GM12865 (cell line): Measurements from ENCODE around the gene PRTN3.
"Not testable (repeated sequence)": the region's sequence is repeated elsewhere in the genome, so short reads cannot be mapped to it uniquely, and the experiment has no call there.

ENCODE experiments used
- DNase-seq: peaks from one replicate; pipeline ENCODE4 v3.0.0; 2010; ENCODE audit warnings: low read depth
- H3K4me3 ChIP-seq: 2 replicates; pipeline ENCODE4 v1.5.1; 2011; ENCODE audit warnings: mild to moderate bottlenecking, low read depth, low read length, control low read depth
- CTCF ChIP-seq: IDR thresholded peaks from 2 replicates; pipeline ENCODE4 v1.5.1; 2011; ENCODE audit warnings: low read length, control low read depth, low read depth, inconsistent platforms; ENCODE audit not compliant: insufficient read depth; ENCODE audit errors: missing control alignments

Gene PRTN3

GRCh38 chr19:890831-891230, 50.0 kb downstream of the PRTN3 start:
- no peak for DNase-seq
- no peak for TF ChIP-seq CTCF
- no peak overlapping the region for H3K4me3 ChIP-seq

- peak overlapping the region; percentile 95 for H3K4me3 ChIP-seq
- DNase-seq: not testable (repeated sequence)
Observed at GRCh38 chr19:891421-892200, 50.8 kb downstream of the PRTN3 start.

- DNase-seq: peak; percentile 40
- no peak for TF ChIP-seq CTCF
- peak overlapping the region; percentile 95 for H3K4me3 ChIP-seq
Observed at GRCh38 chr19:892243-892893, 51.6 kb downstream of the PRTN3 start.

- DNase-seq: peak; percentile 97
- peak within 1 kb of the TSS; percentile 95 for H3K4me3 ChIP-seq
- TF ChIP-seq CTCF: no peak
Observed at GRCh38 chr19:892894-893689, 52.3 kb downstream of the PRTN3 start, which contains the start of the genes MED16 and RNU6-9. MED16 (minus strand) TSS chr19:893187; CDS start chr19:891131, 2,056 bp downstream. RNU6-9 (plus strand) TSS chr19:893484.

- H3K4me3 ChIP-seq: no peak overlapping the region
- no peak for TF ChIP-seq CTCF
- DNase-seq: no peak
Observed at GRCh38 chr19:896434-896833, 55.6 kb downstream of the PRTN3 start.

GRCh38 chr19:896999-897398, 56.2 kb downstream of the PRTN3 start:
- no peak for TF ChIP-seq CTCF
- no peak overlapping the region for H3K4me3 ChIP-seq

More at GRCh38 chr19:896999-897398, 56.2 kb downstream of the PRTN3 start:
- DNase-seq: no peak
